ENCODE results near the gene PPM1A.

The PPM1A gene

GRCh38 chr14:60344751-60345150 is 95.7 kb downstream of the PPM1A start:
- no peak for TF ChIP-seq CTCF (IDR thresholded peaks at IDR 0.05; ENCODE audit: extremely low read depth, missing control alignments)
- no peak for DNase-seq (ENCODE audit: low spot score)

DNA sequence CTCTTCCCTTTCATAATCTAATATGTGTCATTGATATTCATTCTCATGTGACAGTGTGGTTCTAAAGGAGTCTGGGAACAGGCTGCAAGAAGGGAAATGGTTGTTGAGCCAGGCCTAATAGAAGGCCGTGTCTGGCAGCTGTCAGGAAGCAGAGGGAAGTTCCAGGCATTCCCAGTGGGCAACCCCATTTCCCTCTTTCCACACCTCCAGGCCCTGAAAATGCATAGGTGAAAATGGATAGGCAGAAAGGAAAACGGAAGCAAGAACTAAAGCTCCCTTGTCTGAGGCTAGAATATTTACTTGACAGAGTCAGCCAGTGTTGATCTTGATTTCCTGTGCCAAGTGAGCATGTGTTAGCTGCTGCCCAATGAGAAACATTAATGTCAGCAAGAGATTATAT is 97.7 kb downstream of the PPM1A start:
- no peak for DNase-seq (ENCODE audit: low spot score)
- TF ChIP-seq CTCF (IDR thresholded peaks at IDR 0.05; ENCODE audit: extremely low read depth, missing control alignments), result no peak

- DNase-seq (ENCODE audit: low spot score), result no peak
- no peak for TF ChIP-seq CTCF (IDR thresholded peaks at IDR 0.05; ENCODE audit: extremely low read depth, missing control alignments)
Measured at GRCh38 chr14:60348211-60348610, 99.2 kb downstream of the PPM1A start.

Data from GM20000 (cell line).